Measurements from ENCODE around the gene AP3D1. TPM values are rescaled to one million over a fixed set of nuclear protein-coding genes. Genes with fewer than 3 reads are reported as not detected.
"Not testable (repeated sequence)": the region's sequence is repeated elsewhere in the genome, so short reads cannot be mapped to it uniquely, and the experiment has no call there.

Gene AP3D1
- total RNA-seq, 1 experiment from 2014 or later: 78.9 TPM

DNA sequence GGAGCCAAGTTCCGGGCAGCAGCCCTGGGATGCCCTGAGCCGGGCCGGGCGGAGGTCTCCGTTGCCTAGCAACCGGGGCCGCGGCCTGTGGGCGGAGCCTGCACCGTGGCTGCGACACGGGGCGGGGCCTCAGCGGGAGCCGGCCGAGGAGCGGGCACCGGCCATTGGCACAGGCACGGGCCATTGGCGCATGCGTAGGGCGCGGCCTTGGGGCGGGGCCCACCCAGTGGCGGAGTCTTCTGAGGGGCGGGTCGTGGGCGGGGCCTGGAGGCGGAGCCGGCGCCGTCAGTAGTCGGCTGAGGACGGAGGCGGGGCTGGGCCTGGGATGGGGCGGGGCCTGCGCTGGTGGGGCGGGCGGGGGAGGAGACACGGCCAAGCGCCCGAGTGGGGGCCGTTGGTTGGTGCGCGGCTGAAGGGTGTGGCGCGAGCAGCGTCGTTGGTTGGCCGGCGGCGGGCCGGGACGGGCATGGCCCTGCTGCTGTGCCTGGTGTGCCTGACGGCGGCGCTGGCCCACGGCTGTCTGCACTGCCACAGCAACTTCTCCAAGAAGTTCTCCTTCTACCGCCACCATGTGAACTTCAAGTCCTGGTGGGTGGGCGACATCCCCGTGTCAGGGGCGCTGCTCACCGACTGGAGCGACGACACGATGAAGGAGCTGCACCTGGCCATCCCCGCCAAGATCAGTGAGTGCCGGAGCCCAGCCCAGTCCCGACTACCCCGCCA lies 54.7 kb downstream of the AP3D1 start, which contains the start of gene IZUMO4:
Gene IZUMO4 (plus strand): TSS at position 436 of the 723 bp plus-strand sequence. CDS start 31 bp downstream, at position 467.
- H3K9me3 ChIP-seq (replicated peaks): no peaks in the 10 kb centered on the region
- peak within 1 kb of the TSS; percentile 66 for H3K27ac ChIP-seq
- peak; percentile 99 for DNase-seq (ENCODE audit: low read depth in 1 of 2, low spot score in 2 of 2)
- peaks cover 33% of the 10 kb centered on the region for H3K36me3 ChIP-seq
- no peaks in the 10 kb centered on the region for H3K27me3 ChIP-seq (replicated peaks)
- H3K4me1 ChIP-seq (replicated peaks): peaks cover 27% of the 10 kb centered on the region
- H3K4me3 ChIP-seq: peak within 1 kb of the TSS; percentile 64

DNA sequence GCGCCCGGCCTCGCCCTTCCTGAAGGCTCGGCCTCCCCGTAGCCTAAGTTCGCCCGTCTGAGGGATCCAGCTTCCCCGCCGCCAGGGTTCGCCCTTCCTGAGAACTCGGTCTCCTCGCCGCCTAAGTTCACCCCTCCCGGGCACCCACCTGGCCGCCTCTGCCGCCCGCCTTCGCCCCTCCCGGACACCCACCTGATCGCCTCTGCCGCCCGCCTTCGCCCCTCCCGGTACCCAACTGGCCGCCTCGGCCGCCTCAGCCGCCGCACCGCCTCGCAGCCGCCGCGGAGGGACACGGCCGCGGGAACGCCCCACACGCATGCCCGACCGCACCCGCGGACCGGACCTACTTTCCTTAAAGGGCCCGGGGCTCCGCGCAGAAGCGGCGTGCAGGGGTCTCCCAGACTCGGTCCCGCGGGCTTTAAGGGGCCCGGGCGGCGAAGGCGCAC lies 55.3 kb downstream of the AP3D1 start, which contains the start of gene MOB3A:
Gene MOB3A (minus strand): TSS at position 293 of the 446 bp plus-strand sequence. CDS start 17,766 bp downstream, outside the sequence.
- Histone ChIP-seq H3K9me3 (replicated peaks) (no peaks in the 10 kb centered on the region), H3K36me3 (peaks cover 28% of the 10 kb centered on the region), H3K4me3 (peak within 1 kb of the TSS; percentile 64), H3K4me1 (replicated peaks) (peaks cover 28% of the 10 kb centered on the region), H3K27ac (peak within 1 kb of the TSS; percentile 66), H3K27me3 (replicated peaks) (no peaks in the 10 kb centered on the region)
- peak; percentile 90 to 99 for DNase-seq (ENCODE audit: low read depth in 1 of 2, low spot score in 2 of 2)

DNA sequence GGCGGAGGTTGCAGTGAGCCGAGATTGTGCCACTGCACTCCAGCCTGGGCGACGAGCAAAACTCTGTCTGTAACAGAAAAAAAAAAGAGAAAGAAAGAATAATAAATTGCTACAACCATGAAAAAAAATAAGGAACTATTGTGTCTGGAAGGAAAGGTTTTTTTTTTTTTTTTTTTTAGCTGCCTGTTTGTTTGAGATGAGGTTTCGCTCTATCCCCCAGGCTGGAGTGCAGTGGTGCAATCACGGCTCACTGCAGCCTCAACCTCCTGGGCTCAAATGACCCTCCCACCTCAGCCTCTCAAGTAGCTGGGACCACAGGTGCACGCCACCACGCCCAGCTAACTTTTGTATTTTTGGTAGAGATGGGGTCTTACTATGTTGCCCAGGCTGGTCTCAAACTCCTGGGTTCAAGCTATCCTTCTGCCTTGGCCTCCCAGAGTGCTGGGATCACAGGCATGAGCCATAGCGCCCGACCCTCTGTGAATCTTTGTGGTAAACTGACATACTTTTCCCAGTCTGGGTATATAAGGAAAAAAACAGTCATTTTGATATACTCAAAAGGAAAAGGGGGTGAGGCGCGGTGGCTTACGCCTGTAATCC lies 59.3 kb downstream of the AP3D1 start:
- H3K27ac ChIP-seq: not testable (repeated sequence)
- peaks cover 16% of the 10 kb centered on the region for H3K36me3 ChIP-seq

DNA sequence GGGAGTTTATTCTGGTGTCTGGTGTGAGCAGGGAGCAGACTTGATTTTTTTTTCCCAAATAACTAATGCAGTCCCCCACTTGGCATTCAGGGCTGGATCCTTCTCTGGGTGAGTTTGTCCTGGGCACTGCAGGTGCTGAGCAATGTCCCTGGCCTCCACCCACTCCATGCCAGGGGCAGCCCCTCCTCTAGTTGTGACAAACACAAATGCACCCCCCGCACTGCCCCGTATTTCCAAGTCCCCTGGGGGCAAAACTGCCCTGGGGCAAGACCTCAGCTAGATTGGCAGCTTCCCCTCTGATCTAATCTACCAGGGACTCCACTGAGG lies 61.7 kb downstream of the AP3D1 start:
- Histone ChIP-seq H3K9me3 (replicated peaks) (no peaks in the 10 kb centered on the region), H3K27me3 (replicated peaks) (no peaks in the 10 kb centered on the region), H3K4me1 (replicated peaks) (peaks cover 27% of the 10 kb centered on the region), H3K36me3 (peaks cover 25% of the 10 kb centered on the region), H3K4me3 (no peak overlapping the region), H3K27ac (no peak overlapping the region)
- DNase-seq (ENCODE audit: low read depth in 1 of 2, low spot score in 2 of 2): no peak

More for the DNA sequence above, 59.3 kb downstream of the AP3D1 start:
- peaks cover 36% of the 10 kb centered on the region for H3K4me1 ChIP-seq (replicated peaks)
- not testable (repeated sequence) for H3K4me3 ChIP-seq; H3K27me3 ChIP-seq (replicated peaks); H3K9me3 ChIP-seq (replicated peaks); DNase-seq (ENCODE audit: low read depth in 1 of 2, low spot score in 2 of 2)

DNA sequence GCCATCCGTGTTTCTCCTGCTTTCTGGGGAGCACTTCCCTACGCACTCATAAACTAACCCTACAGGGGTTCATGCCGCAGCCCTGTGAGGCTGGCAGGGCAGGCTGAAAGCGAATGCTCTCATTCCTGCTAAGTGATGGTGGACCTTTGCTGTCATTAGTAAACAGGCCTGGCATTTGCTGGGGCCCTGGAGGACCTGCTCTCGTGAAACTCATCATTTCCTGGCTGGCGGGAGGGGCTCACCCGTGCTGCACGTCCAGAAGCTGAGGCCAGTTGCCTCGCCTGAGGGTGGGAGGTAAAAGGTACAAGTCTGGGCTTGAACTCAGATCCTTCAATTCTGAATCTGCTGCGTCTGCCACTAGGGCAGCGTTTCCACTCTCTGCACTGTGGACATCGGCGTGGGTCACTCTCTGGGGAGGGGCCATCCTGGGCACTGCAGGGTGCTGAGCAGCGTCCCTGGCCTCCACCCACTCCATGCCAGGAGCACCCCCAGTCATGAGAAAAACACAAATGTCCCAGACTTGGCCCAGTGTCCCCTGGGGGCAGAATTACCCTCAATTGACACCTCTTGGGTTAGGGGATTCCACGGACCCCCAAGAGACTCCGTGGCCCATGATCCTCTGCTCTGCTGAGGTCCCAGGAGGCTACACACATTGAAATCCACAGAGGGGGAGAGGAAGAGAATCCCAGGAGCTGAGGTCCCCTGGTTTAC lies 62.2 kb downstream of the AP3D1 start:
- peaks cover 25% of the 10 kb centered on the region for H3K36me3 ChIP-seq
- no peaks in the 10 kb centered on the region for H3K27me3 ChIP-seq (replicated peaks)
- H3K4me1 ChIP-seq (replicated peaks): peaks cover 22% of the 10 kb centered on the region
- H3K9me3 ChIP-seq (replicated peaks): no peaks in the 10 kb centered on the region
- no peak overlapping the region for H3K4me3 ChIP-seq
- H3K27ac ChIP-seq: no peak overlapping the region
- DNase-seq (ENCODE audit: low read depth in 1 of 2, low spot score in 2 of 2): no peak

DNA sequence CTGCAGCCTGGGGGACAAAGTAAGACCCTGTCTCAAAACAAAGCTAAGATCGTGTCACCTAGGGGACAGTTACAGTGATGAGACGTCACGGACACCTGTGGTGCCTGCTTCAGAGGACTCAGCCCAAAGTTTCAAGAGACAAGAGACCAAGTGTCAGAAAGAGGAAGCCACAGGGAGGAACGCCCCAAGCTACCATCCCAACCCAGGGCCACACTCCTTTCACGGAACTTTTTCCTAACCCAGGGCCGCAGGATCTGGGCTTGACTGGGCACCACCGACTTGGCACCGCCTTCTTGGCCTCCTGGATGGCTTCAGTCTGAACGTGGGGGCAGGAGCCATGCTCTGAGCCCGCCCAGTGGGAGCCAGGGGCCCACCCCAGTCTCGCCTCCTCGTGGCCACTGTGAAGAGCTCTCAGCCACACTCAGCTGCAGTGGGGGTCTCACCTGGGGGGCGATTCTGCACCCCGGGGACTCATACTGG lies 63.7 kb downstream of the AP3D1 start:
- Histone ChIP-seq H3K9me3 (replicated peaks) (no peaks in the 10 kb centered on the region), H3K4me1 (replicated peaks) (peaks cover 14% of the 10 kb centered on the region), H3K27me3 (replicated peaks) (no peaks in the 10 kb centered on the region), H3K36me3 (peaks cover 30% of the 10 kb centered on the region), H3K27ac (no peak overlapping the region), H3K4me3 (no peak overlapping the region)
- DNase-seq (ENCODE audit: low read depth in 1 of 2, low spot score in 2 of 2): no peak

DNA sequence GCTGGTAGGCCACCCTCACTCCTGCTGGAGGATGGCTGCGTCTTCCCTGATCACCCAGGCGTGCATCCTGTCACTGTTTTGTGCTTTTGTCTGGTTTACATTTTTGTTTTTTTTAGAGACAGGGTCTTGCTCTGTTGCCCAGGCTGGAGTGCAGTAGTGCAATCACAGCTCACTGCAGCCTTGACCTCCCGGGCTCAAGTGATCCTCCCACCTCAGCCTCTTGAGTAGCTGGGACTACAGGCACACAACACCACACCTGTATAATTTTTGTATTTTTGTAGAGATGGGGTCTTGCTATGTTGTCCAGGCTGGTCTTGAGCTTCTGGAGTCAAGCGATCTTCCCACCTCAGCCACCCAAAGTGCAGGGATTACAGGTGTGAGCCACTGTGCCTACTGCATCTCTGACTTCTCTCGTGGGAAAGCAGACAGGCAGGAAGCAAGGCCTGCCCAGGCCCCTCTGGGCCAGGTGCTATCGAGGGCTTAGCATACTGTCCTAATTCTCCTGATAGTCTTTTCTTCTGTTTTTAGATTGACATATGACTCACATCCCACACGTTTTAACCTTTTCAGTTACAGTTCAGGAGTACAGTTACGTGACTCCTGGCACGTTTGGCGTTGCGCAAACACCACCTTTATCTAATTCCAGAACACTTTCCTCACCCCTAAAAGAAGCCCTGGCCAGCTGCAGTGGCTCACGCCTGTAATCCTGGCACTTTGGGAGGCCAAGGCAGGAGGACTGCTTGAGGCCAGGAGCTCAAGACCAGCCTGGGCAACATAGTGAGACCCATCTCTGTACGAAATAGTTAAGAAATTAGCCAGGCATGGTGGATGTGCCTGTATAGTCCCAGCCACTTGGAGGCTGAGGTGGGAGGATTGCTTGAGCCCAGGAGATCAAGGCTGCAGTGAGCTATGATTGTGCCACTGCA lies 64.4 kb downstream of the AP3D1 start:
- peaks cover 33% of the 10 kb centered on the region for H3K36me3 ChIP-seq
- peaks cover 14% of the 10 kb centered on the region for H3K4me1 ChIP-seq (replicated peaks)
- not testable (repeated sequence) for DNase-seq (ENCODE audit: low read depth in 1 of 2, low spot score in 2 of 2); H3K9me3 ChIP-seq (replicated peaks); H3K27me3 ChIP-seq (replicated peaks); H3K4me3 ChIP-seq; H3K27ac ChIP-seq

DNA sequence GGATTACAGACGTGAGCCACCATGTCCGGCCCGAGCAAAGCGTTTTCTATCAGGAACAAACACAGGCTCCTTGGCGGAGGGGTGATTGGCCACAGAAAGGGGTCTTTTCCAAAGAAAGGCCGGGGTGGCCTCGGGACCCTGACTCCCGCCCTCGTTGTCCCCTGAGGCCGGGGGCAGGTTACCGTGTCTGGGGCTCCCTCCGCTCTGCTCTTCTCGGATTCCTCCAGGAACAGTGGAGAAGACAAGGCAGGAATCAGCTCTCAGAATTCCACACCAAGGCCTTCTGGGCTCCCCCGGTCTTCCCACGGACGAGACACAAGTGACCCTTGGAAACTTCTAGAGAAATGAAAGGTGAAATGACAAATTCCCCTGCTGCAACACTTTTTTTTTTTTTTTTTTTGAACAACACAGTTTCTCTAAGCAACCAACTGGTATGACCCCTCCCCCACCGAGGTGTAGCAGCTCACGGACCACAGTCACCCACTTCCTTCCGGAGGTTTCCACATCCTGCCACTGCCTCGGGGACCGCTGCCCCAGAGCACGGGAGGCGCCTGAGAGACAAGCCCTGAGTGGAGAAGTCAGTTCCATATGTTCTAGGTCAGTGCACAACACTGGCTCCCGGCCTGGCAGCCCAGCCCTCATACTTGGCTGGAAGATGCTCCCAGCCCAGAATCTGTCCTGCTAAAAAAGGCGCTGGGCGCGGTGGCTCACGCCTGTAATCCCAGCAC lies 66.2 kb downstream of the AP3D1 start:
- H3K27me3 ChIP-seq (replicated peaks): no peaks in the 10 kb centered on the region
- peaks cover 5% of the 10 kb centered on the region for H3K4me1 ChIP-seq (replicated peaks)
- no peaks in the 10 kb centered on the region for H3K9me3 ChIP-seq (replicated peaks)
- no peak overlapping the region for H3K27ac ChIP-seq
- DNase-seq (ENCODE audit: low read depth in 1 of 2, low spot score in 2 of 2): no peak
- H3K36me3 ChIP-seq: peaks cover 42% of the 10 kb centered on the region
- no peak overlapping the region for H3K4me3 ChIP-seq

DNA sequence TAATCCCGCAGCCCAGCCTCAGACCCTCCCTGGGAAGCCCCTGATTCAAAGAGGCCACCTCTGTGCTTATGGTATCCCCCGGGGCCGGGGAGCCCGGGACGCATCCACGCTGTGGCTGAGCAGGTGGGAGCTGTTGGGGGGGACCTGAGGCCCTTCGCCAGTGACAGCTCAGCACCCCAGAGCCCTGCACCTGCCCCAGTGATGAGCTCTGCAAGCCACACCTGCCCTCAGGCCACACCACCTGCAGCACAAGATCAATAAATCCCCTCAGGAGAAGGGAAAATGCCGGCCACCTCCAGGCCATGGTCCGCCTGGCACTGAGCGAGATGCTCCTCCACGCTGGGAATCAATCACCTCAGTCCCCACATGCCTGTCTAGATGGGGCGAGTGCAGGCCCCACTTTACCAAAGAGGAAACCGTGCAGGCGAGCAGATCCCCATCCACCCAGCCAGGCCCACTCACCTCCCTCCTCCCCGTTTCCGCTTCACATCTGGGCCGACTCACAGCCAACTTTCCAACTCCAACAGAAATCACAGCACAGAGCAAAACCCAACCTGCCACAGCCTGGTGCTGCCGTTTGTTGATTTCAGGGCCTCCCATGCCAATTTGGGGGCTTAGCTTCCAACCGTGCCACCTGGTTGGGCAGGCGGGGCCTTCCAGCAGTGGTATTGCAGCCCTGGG lies 68.1 kb downstream of the AP3D1 start:
- DNase-seq (ENCODE audit: low read depth in 1 of 2, low spot score in 2 of 2): no peak
- no peak overlapping the region for H3K27ac ChIP-seq
- H3K4me3 ChIP-seq: no peak overlapping the region
- H3K27me3 ChIP-seq (replicated peaks): no peaks in the 10 kb centered on the region
- H3K4me1 ChIP-seq (replicated peaks): no peaks in the 10 kb centered on the region
- peaks cover 53% of the 10 kb centered on the region for H3K36me3 ChIP-seq
- H3K9me3 ChIP-seq (replicated peaks): no peaks in the 10 kb centered on the region

DNA sequence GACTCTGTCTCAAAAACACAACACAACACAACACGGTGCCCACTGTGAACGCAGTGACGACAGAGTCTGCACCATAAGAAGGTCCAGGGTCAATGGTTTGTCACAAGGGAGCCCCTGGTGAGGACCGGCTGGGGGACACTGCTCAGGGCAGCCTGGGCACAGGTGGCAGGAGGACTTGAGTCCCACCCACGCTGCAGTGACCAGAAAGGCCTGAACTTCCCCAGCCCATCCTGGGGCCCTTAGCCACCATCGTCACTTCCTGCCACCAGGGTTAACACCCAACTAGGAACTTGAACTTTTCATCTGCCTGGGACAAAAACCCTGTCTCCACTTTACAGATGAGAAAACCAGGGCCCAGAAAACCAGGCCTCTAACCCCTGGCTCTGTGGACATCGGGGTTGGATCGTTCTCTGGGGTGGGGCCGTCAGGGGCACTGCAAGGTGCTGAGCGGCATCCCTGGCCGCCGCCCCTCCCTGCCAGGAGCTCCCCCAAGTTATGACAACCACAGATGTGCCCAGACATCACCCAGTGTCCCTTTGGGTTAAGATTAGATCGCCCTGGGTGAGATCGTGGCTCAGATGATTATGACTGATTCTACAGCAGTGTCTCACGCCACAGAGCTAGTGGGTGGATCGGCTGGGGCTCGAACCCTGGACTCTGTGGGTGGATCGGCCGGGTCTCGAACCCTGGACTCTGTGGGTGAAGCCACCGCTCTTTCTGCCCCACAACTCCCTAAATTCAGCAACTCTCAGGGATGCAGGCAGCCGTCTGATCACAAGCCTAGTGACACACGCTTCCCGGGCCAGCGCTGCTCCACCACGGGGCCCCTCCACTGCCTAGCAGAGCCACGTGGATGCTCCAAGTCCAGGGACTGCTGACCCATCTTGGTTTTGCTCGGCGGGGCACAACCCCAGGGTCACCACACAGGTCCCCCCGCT lies 69.2 kb downstream of the AP3D1 start:
- H3K9me3 ChIP-seq (replicated peaks): no peaks in the 10 kb centered on the region
- no peak overlapping the region for H3K4me3 ChIP-seq
- DNase-seq (ENCODE audit: low read depth in 1 of 2, low spot score in 2 of 2): no peak
- peaks cover 63% of the 10 kb centered on the region for H3K36me3 ChIP-seq
- H3K4me1 ChIP-seq (replicated peaks): no peaks in the 10 kb centered on the region
- H3K27ac ChIP-seq: no peak overlapping the region
- H3K27me3 ChIP-seq (replicated peaks): no peaks in the 10 kb centered on the region

DNA sequence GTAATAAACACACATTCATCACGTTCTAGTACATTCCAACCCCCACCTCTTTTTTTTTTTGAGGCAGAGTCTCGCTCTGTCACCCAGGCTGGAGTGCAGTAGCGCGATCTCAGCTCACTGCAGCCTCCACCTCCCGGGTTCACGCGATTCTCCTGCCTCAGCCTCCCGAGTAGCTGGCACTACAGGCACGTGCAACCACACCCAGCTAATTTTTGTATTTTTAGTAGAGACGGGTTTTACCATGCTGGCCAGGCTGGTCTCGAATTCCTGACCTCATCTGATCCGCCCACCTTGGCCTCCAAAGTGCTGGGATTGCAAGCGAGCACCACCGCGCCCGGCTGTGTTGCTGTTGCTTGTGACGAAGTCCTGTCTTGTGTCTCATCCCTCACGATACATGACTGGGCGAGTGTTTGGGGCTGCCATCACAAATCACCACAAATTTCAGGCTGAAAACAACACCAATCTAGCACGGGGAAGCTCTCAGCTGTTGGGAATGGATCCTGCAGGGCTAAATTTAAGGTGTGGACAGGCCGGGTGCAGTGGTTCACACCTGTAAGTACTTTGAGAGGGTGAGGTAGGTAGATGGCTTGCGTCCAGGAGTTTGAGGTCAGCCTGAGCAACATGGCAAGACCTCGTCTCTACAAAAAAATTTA lies 70.9 kb downstream of the AP3D1 start:
- Histone ChIP-seq H3K9me3 (replicated peaks) (no peaks in the 10 kb centered on the region), H3K4me1 (replicated peaks) (no peaks in the 10 kb centered on the region), H3K36me3 (peaks cover 78% of the 10 kb centered on the region), H3K4me3 (no peak overlapping the region), H3K27ac (no peak overlapping the region), H3K27me3 (replicated peaks) (no peaks in the 10 kb centered on the region)
- no peak for DNase-seq (ENCODE audit: low read depth in 1 of 2, low spot score in 2 of 2)
